Mucosa of stomach (tissue), 1 donor: ENCODE measurements around the gene TRIM37.
"Not testable (repeated sequence)": the region's sequence is repeated elsewhere in the genome, so short reads cannot be mapped to it uniquely, and the experiment has no call there.

ENCODE experiments used
- H3K27me3 ChIP-seq: one replicate; pipeline ENCODE4 v1.7.0; 2013; ENCODE audit warnings: mild to moderate bottlenecking, low read length; ENCODE audit not compliant: control insufficient read depth, insufficient read depth
- H3K36me3 ChIP-seq: one replicate; pipeline ENCODE4 v1.7.0; 2013; ENCODE audit warnings: low read length; ENCODE audit not compliant: control insufficient read depth, insufficient read depth
- H3K4me1 ChIP-seq: one replicate; pipeline ENCODE4 v1.7.0; 2013; ENCODE audit warnings: mild to moderate bottlenecking, low read length; ENCODE audit not compliant: control insufficient read depth, insufficient read depth
- H3K4me3 ChIP-seq: one replicate; pipeline ENCODE4 v1.7.0; 2013; ENCODE audit warnings: low read length
- H3K9ac ChIP-seq: one replicate; pipeline ENCODE4 v1.7.0; 2013; ENCODE audit warnings: mild to moderate bottlenecking, low read length, moderate library complexity
- H3K9me3 ChIP-seq: one replicate; pipeline ENCODE4 v1.7.0; 2013; ENCODE audit warnings: mild to moderate bottlenecking, low read length, moderate library complexity; ENCODE audit not compliant: control insufficient read depth
- donor health status: Pancreatic carcinoma.

The TRIM37 gene

DNA sequence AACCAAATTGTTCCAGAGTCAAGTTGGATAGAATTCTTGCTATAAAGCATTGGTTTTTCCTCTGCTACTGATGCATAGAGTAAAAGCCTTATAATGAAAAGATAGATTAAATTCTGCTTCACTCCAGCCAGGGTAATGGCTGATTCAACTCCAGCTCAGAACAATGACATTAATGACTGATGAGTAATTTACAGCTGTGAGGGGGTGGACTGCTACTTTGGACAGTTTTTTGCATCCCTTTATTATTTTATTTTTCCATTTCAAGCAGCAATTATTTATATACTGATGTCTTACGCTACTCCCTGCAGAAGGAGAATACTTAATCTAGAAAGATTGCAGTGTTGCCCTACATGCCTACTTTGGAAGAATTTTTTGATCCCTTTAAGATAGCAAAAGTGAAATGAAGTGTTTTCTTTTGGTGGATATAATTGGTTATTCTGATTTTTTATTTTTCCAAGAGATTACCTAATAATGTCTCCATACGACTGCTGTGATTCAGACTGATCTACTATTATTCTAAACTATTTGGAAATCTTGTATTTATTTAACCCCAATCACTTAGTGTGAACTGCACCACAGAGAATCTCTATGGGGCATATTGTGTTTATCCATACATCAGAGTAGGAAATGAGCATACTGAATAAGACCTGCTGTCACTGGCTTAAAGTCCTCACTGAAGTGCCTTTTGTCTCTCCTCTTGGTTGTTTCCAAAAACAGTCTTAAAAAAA, 149.5 kb downstream of the TRIM37 start:
- Histone ChIP-seq H3K4me1 (no peaks in the 10 kb centered on the region), H3K27me3 (no peaks in the 10 kb centered on the region), H3K9ac (no peak overlapping the region), H3K4me3 (no peak overlapping the region), H3K9me3 (no peaks in the 10 kb centered on the region), H3K36me3 (no peaks in the 10 kb centered on the region)

DNA sequence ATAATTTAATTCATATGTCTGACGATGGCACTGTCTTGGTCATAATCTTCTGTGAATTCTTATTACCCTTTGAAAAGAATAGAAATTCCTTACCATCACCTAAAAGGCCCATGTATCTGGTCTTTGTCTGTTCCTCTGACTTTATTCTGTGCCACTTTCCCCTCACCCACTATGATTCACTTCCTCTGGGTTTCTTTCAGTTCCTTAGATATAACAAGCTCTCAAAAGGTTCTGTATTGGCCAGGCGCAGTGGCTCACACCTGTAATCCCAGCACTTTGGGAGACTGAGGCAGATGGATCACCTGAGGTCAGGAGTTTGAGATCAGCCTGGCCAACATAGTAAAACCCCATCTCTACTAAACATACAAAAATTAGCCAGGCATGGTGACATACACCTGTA, 152.3 kb downstream of the TRIM37 start:
- not testable (repeated sequence) for H3K9ac ChIP-seq, H3K4me3 ChIP-seq, H3K9me3 ChIP-seq, H3K36me3 ChIP-seq, H3K27me3 ChIP-seq, H3K4me1 ChIP-seq

DNA sequence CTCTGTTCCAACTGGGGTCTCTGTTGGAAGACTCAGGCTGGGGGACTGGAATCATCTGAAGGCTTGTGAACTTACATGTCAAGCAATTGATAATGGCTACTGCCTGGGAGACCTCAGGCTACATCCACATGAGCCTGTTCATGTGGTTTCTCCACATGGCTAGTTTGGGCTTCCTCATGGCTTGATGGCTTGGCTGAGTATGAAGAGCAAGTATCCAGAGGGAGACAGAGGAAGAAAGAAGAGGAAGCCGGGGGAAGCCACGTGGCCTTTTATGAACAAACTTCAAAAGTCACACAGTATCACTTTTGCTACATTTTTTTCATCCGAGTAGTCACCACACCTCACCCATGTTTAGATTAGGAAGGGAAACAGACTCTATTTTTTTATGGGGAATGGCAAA, 158.9 kb downstream of the TRIM37 start:
- H3K4me1 ChIP-seq = no peaks in the 10 kb centered on the region
- H3K9me3 ChIP-seq = no peaks in the 10 kb centered on the region
- H3K27me3 ChIP-seq = no peaks in the 10 kb centered on the region
- no peak overlapping the region for H3K4me3 ChIP-seq
- no peaks in the 10 kb centered on the region for H3K36me3 ChIP-seq
- H3K9ac ChIP-seq = no peak overlapping the region

DNA sequence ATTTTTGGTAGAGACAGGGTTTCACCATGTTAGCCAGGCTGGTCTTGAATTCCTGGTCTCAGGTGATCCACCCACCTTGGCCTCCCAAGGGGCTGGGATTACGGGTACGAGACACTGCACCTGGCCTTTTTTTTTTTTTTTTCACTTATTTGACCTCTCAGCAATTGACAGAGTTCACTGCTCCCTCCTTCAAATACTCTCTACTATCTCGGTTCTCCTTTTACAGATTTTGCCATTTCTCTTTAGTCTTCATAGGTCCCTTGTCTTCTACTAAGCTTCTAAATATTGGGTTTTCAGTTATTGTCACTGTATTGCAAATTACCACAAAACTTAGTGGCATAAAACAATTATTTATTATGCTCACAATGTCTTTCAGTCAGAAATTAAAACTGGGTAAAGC, 159.3 kb downstream of the TRIM37 start:
- Histone ChIP-seq H3K4me3 (no peak overlapping the region), H3K27me3 (no peaks in the 10 kb centered on the region), H3K36me3 (no peaks in the 10 kb centered on the region), H3K9me3 (no peaks in the 10 kb centered on the region), H3K4me1 (no peaks in the 10 kb centered on the region), H3K9ac (no peak overlapping the region)

DNA sequence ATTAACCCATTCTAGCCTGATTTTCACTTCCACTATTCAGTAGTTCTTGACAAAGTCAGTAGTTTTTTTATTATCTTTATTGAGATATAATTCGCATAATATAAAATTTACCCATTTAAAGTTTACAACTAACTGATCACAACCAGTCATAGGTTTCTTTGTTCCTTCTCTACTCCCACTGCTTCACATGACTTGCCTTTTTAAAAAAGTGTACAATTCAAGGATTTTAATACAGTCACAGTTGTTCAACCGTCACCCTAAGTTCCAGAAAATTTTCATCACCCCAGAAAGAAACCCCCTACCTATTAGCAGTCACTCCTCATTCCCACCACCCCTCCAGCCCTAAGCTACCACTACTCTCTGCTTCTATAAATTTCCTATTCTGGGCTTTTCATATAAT, 162.5 kb downstream of the TRIM37 start:
- Histone ChIP-seq H3K9ac (no peak overlapping the region), H3K36me3 (no peaks in the 10 kb centered on the region), H3K4me1 (no peaks in the 10 kb centered on the region), H3K27me3 (no peaks in the 10 kb centered on the region), H3K9me3 (no peaks in the 10 kb centered on the region), H3K4me3 (no peak overlapping the region)

DNA sequence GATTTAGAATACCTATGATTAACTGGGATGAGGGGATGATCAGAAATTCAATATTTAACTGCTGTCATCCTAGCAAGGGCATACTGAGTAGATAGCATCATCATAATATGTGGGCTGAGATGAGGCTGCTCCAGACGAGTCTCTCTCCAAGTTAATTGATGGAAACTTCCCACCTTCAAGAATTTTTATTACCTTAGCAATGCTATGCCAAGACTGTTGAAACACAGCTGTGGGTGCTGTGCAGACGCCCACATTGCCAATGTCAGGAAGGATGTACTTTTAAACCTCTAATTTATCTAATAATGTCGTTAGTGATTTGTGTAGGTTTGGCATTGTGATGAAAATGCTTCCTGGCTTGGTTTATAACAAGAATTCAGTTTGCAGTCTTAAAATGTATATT, 170.4 kb downstream of the TRIM37 start:
- H3K4me3 ChIP-seq = no peak overlapping the region
- no peaks in the 10 kb centered on the region for H3K36me3 ChIP-seq
- H3K27me3 ChIP-seq = no peaks in the 10 kb centered on the region
- H3K9ac ChIP-seq = no peak overlapping the region
- H3K4me1 ChIP-seq = no peaks in the 10 kb centered on the region
- H3K9me3 ChIP-seq = no peaks in the 10 kb centered on the region

DNA sequence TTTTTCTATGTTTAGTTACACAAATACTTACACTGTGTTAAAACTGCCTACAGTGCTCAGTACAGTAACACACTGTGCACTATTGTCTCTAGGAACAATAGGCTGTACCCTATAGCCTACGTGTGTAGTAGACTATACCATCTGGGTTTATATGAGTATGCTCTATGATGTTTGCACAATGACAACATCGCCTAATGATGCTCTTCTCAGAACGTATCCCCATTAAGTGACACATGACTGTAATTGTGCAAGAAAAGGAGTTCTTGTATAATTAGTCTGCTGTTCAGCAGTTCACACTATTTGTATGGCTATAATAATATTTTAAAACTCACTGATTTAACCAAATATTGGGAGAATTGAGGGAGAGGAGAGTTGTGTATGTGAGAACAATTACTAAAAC, 173.7 kb downstream of the TRIM37 start:
- no peaks in the 10 kb centered on the region for H3K27me3 ChIP-seq
- H3K4me3 ChIP-seq = no peak overlapping the region
- no peak overlapping the region for H3K9ac ChIP-seq
- no peaks in the 10 kb centered on the region for H3K36me3 ChIP-seq
- no peaks in the 10 kb centered on the region for H3K4me1 ChIP-seq
- H3K9me3 ChIP-seq = no peaks in the 10 kb centered on the region
